ENCODE data around the gene GRPEL1.

- TF ChIP-seq CTCF (IDR thresholded peaks at IDR 0.05) (no peak), POLR2A (IDR thresholded peaks at IDR 0.05) (no peak)
These were observed 1.9 kb downstream of the GRPEL1 start for GRCh38 chr4:7066006-7066405.

Measured in lower leg skin (tissue), 3 donors.